C4-2B (cell line): ENCODE data around the gene STYK1.

ENCODE experiments used
- CTCF ChIP-seq: fragments of 450-650 bp; conservative IDR thresholded peaks from 2 replicates; pipeline ENCODE4 v1.5.1; 2017; ENCODE audit warnings: mild to moderate bottlenecking
- ZFX ChIP-seq: fragments of 450-650 bp; IDR thresholded peaks from 2 replicates; pipeline ENCODE4 v1.6.1; 2017

- TF ChIP-seq CTCF (no peak), ZFX (no peak)
Measured at GRCh38 chr12:10700581-10700980, 26.7 kb upstream of the STYK1 start.
